GM23338 (cell line): Measurements from ENCODE around the gene ACBD3. TPM values are rescaled to one million over a fixed set of nuclear protein-coding genes. Genes with fewer than 3 reads are reported as not detected.

ENCODE experiments used
- ATAC-seq: fragments of 200-7000 bp; cut with Tn5 transposase; 3 replicates; pipeline ENCODE4 v1.9.1; 2020
- DNase-seq: peaks from one replicate; pipeline ENCODE4 v3.0.0-alpha.2; 2015; ENCODE audit warnings: low spot score
- H2AFZ ChIP-seq: fragments of 200-600 bp; sonication (generic); 2 replicates; pipeline ENCODE4 v1.8.0; 2016; ENCODE audit warnings: antibody characterized with exemption, mild to moderate bottlenecking, moderate library complexity
- H3F3A ChIP-seq: fragments of 200-600 bp; sonication (generic); replicated peaks from 2 replicates; pipeline ENCODE4 v1.8.0; 2017; ENCODE audit warnings: antibody characterized with exemption, mixed run types, low read depth
- H3K27ac ChIP-seq: fragments of 200-600 bp; sonication (generic); 2 replicates; pipeline ENCODE4 v1.6.1; 2016; ENCODE audit warnings: low read depth
- H3K27me3 ChIP-seq: fragments of 200-600 bp; sonication (generic); 2 replicates; pipeline ENCODE4 v1.8.0; 2016; ENCODE audit warnings: mild to moderate bottlenecking, mixed run types, moderate library complexity; ENCODE audit not compliant: insufficient read depth
- H3K36me3 ChIP-seq: fragments of 200-600 bp; sonication (generic); 2 replicates; pipeline ENCODE4 v1.8.0; 2016; ENCODE audit warnings: mild to moderate bottlenecking; ENCODE audit not compliant: insufficient read depth
- H3K4me1 ChIP-seq: fragments of 200-600 bp; sonication (generic); 2 replicates; pipeline ENCODE4 v1.8.0; 2016; ENCODE audit warnings: mild to moderate bottlenecking, moderate library complexity; ENCODE audit not compliant: insufficient read depth
- H3K4me2 ChIP-seq: fragments of 200-600 bp; sonication (generic); 2 replicates; pipeline ENCODE4 v1.7.1; 2017; ENCODE audit warnings: mixed run types
- H3K4me3 ChIP-seq: fragments of 200-600 bp; sonication (generic); 2 replicates; pipeline ENCODE4 v1.6.1; 2016; ENCODE audit warnings: mixed run types
- H3K79me2 ChIP-seq: fragments of 200-600 bp; sonication (generic); replicated peaks from 2 replicates; pipeline ENCODE4 v1.8.0; 2017; ENCODE audit warnings: mild to moderate bottlenecking; ENCODE audit not compliant: insufficient read depth
- H3K9me2 ChIP-seq: fragments of 200-600 bp; sonication (generic); 2 replicates; pipeline ENCODE4 v1.8.0; 2017; ENCODE audit not compliant: insufficient read depth
- H4K20me1 ChIP-seq: fragments of 200-600 bp; sonication (generic); replicated peaks from 2 replicates; pipeline ENCODE4 v1.8.0; 2017; ENCODE audit warnings: mild to moderate bottlenecking; ENCODE audit not compliant: insufficient read depth
- H3K27ac Mint-ChIP-seq: 2 replicates; pipeline ENCODE4 v1.8.0; 2020; ENCODE audit warnings: inconsistent platforms, mild to moderate bottlenecking, moderate library complexity, mixed read lengths
- H3K27me3 Mint-ChIP-seq: 3 replicates; pipeline ENCODE4 v1.8.0; 2022; ENCODE audit warnings: low read depth, mild to moderate bottlenecking, moderate library complexity, mixed read lengths, inconsistent platforms; ENCODE audit not compliant: insufficient read depth, poor library complexity
- H3K36me3 Mint-ChIP-seq: 3 replicates; pipeline ENCODE4 v1.8.0; 2021; ENCODE audit warnings: low read depth, mild to moderate bottlenecking, inconsistent platforms, moderate library complexity, mixed read lengths
- H3K4me1 Mint-ChIP-seq: 3 replicates; pipeline ENCODE4 v1.8.0; 2020; ENCODE audit warnings: mild to moderate bottlenecking, inconsistent platforms, mixed read lengths
- H3K4me3 Mint-ChIP-seq: 3 replicates; pipeline ENCODE4 v1.8.0; 2021; ENCODE audit warnings: moderate library complexity, mild to moderate bottlenecking, inconsistent platforms, mixed read lengths
- H3K9me3 Mint-ChIP-seq: 3 replicates; pipeline ENCODE4 v1.8.0; 2020; ENCODE audit warnings: moderate library complexity, mild to moderate bottlenecking, inconsistent platforms, mixed read lengths
- CREB1 ChIP-seq: fragments of 250-450 bp; sonication (Bioruptor Pico); IDR thresholded peaks from 2 replicates; pipeline ENCODE4 v1.5.0; 2020; ENCODE audit warnings: low read depth, mild to moderate bottlenecking, moderate library complexity
- EZH2 ChIP-seq: fragments of 200-600 bp; sonication (generic); IDR thresholded peaks from one replicate; pipeline ENCODE4 v1.8.0; 2017; ENCODE audit warnings: antibody characterized with exemption, mild to moderate bottlenecking, low read depth; ENCODE audit not compliant: unreplicated experiment
- EZH2phosphoT487 ChIP-seq: fragments of 200-600 bp; sonication (generic); IDR thresholded peaks from one replicate; pipeline ENCODE4 v1.8.1; 2018; ENCODE audit warnings: antibody characterized with exemption; ENCODE audit not compliant: unreplicated experiment
- JUNB ChIP-seq: IDR thresholded peaks from one replicate; pipeline ENCODE4 v1.6.1; 2016; ENCODE audit warnings: antibody characterized with exemption; ENCODE audit not compliant: unreplicated experiment
- NANOG ChIP-seq: IDR thresholded peaks from 2 replicates; pipeline ENCODE4 v1.6.1; 2016; ENCODE audit warnings: antibody characterized with exemption, borderline replicate concordance
- POLR2AphosphoS5 ChIP-seq: IDR thresholded peaks from 2 replicates; pipeline ENCODE4 v1.6.1; 2016; ENCODE audit warnings: antibody characterized with exemption, low read depth
- STAT1 ChIP-seq: IDR thresholded peaks from one replicate; pipeline ENCODE4 v1.6.1; 2016; ENCODE audit warnings: antibody characterized with exemption; ENCODE audit not compliant: unreplicated experiment
- ZNF114 ChIP-seq: fragments of 250-450 bp; sonication (Bioruptor Pico); IDR thresholded peaks from 2 replicates; pipeline ENCODE4 v1.5.0; 2020; ENCODE audit warnings: mild to moderate bottlenecking, moderate library complexity
- ZNF331 ChIP-seq: fragments of 250-450 bp; sonication (Bioruptor Pico); IDR thresholded peaks from 2 replicates; pipeline ENCODE4 v1.5.0; 2020; ENCODE audit warnings: low read depth, mild to moderate bottlenecking, moderate library complexity
- polyA plus RNA-seq: library from polyadenylated mRNA; unstranded; fragments of >200 nt; fragmentation: Nextera tagmentation; extraction: Ambion mirVana; gene quantifications from 2 replicates; pipeline ENCODE4 v1.2.1, GENCODE V29; 2016
- total RNA-seq: library from RNA; depleted of rRNA; stranded (reverse); fragments of >200 nt; shearing (Covaris generic); gene quantifications from 2 replicates; pipeline ENCODE4 v1.2.3, GENCODE V29; 2014
- TF ChIP-seq, protein P1 (sequence below): IDR thresholded peaks from 2 replicates; pipeline ENCODE4 v1.6.1; 2016; ENCODE audit warnings: antibody characterized with exemption
- TF ChIP-seq, protein P2 (sequence below): fragments of 250-450 bp; sonication (Bioruptor Pico); IDR thresholded peaks from 2 replicates; pipeline ENCODE4 v1.5.0; 2020; ENCODE audit warnings: mild to moderate bottlenecking, moderate library complexity
- TF ChIP-seq, protein P3 (sequence below): IDR thresholded peaks from one replicate; pipeline ENCODE4 v1.6.1; 2018; ENCODE audit warnings: antibody characterized with exemption; ENCODE audit not compliant: unreplicated experiment

ACBD3 gene
- total and polyA plus RNA-seq, 2 experiments from 2014 or later, result 17.1 to 36.2 TPM

DNA sequence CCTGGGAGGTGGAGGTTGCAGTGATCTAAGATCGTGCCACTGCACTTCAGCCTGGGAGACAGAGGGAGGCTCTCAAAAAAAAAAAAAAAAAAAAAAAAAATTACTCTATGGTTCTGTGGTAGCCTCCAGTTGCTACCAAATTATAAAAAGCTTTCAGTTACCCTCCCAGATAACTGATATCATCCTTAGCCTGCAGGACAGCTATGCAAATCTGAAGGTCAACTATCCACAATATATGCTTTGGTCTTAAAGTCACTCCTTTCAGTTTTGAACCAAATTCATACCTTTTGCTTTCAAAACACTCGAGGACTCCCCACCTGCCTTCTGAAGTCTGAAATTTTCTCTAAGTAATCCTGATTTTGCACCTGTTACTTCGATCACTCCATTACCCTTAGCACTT lies 40.1 kb upstream of the ACBD3 start:
- H3K36me3 Mint-ChIP-seq, result peaks cover 8% of the 10 kb centered on the region; the same call in 2 of the 3 replicates
- Histone ChIP-seq H4K20me1 (0 out of 2 replicates have a peak, but pooled peaks cover 6% of the 10 kb centered on the region), H3K79me2 (no peaks in the 10 kb centered on the region), H3K4me3 (no peak overlapping the region), H3F3A (peaks cover 9% of the 10 kb centered on the region; the same call in 1 of the 2 replicates), H3K9me2 (no peaks in the 10 kb centered on the region), H3K27ac (no peak overlapping the region), H3K27me3 (peaks cover 30% of the 10 kb centered on the region), H3K36me3 (0 out of 2 replicates have a peak, but pooled peaks cover 11% of the 10 kb centered on the region), H3K4me1 (no peaks in the 10 kb centered on the region; the same call in 1 of the 2 replicates), H3K4me2 (no peak overlapping the region), H2AFZ (no peak overlapping the region)
- no peaks in the 10 kb centered on the region for H3K9me3 Mint-ChIP-seq
- peaks cover 3% of the 10 kb centered on the region for H3K4me1 Mint-ChIP-seq
- DNase-seq (no peak), ATAC-seq (no peak)
- H3K4me3 Mint-ChIP-seq, result no peak overlapping the region
- TF ChIP-seq STAT1 (no peak), ZNF331 (CRISPR knock-in tag) (no peak), EZH2 (no peak), EZH2phosphoT487 (no peak), CREB1 (CRISPR knock-in tag) (no peak), NANOG (no peak), JUNB (no peak), ZNF114 (CRISPR knock-in tag) (no peak), POLR2AphosphoS5 (no peak)
- TF ChIP-seq, protein P1, sequence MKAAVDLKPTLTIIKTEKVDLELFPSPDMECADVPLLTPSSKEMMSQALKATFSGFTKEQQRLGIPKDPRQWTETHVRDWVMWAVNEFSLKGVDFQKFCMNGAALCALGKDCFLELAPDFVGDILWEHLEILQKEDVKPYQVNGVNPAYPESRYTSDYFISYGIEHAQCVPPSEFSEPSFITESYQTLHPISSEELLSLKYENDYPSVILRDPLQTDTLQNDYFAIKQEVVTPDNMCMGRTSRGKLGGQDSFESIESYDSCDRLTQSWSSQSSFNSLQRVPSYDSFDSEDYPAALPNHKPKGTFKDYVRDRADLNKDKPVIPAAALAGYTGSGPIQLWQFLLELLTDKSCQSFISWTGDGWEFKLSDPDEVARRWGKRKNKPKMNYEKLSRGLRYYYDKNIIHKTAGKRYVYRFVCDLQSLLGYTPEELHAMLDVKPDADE, result no peak
- TF ChIP-seq, protein P2, sequence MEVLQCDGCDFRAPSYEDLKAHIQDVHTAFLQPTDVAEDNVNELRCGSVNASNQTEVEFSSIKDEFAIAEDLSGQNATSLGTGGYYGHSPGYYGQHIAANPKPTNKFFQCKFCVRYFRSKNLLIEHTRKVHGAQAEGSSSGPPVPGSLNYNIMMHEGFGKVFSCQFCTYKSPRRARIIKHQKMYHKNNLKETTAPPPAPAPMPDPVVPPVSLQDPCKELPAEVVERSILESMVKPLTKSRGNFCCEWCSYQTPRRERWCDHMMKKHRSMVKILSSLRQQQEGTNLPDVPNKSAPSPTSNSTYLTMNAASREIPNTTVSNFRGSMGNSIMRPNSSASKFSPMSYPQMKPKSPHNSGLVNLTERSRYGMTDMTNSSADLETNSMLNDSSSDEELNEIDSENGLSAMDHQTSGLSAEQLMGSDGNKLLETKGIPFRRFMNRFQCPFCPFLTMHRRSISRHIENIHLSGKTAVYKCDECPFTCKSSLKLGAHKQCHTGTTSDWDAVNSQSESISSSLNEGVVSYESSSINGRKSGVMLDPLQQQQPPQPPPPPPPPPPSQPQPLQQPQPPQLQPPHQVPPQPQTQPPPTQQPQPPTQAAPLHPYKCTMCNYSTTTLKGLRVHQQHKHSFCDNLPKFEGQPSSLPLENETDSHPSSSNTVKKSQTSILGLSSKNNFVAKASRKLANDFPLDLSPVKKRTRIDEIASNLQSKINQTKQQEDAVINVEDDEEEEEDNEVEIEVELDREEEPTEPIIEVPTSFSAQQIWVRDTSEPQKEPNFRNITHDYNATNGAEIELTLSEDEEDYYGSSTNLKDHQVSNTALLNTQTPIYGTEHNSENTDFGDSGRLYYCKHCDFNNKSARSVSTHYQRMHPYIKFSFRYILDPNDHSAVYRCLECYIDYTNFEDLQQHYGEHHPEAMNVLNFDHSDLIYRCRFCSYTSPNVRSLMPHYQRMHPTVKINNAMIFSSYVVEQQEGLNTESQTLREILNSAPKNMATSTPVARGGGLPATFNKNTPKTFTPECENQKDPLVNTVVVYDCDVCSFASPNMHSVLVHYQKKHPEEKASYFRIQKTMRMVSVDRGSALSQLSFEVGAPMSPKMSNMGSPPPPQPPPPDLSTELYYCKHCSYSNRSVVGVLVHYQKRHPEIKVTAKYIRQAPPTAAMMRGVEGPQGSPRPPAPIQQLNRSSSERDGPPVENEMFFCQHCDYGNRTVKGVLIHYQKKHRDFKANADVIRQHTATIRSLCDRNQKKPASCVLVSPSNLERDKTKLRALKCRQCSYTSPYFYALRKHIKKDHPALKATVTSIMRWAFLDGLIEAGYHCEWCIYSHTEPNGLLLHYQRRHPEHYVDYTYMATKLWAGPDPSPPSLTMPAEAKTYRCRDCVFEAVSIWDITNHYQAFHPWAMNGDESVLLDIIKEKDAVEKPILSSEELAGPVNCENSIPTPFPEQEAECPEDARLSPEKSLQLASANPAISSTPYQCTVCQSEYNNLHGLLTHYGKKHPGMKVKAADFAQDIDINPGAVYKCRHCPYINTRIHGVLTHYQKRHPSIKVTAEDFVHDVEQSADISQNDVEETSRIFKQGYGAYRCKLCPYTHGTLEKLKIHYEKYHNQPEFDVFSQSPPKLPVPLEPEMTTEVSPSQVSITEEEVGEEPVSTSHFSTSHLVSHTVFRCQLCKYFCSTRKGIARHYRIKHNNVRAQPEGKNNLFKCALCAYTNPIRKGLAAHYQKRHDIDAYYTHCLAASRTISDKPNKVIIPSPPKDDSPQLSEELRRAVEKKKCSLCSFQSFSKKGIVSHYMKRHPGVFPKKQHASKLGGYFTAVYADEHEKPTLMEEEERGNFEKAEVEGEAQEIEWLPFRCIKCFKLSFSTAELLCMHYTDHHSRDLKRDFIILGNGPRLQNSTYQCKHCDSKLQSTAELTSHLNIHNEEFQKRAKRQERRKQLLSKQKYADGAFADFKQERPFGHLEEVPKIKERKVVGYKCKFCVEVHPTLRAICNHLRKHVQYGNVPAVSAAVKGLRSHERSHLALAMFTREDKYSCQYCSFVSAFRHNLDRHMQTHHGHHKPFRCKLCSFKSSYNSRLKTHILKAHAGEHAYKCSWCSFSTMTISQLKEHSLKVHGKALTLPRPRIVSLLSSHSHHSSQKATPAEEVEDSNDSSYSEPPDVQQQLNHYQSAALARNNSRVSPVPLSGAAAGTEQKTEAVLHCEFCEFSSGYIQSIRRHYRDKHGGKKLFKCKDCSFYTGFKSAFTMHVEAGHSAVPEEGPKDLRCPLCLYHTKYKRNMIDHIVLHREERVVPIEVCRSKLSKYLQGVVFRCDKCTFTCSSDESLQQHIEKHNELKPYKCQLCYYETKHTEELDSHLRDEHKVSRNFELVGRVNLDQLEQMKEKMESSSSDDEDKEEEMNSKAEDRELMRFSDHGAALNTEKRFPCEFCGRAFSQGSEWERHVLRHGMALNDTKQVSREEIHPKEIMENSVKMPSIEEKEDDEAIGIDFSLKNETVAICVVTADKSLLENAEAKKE, result no peak
- TF ChIP-seq, protein P3, sequence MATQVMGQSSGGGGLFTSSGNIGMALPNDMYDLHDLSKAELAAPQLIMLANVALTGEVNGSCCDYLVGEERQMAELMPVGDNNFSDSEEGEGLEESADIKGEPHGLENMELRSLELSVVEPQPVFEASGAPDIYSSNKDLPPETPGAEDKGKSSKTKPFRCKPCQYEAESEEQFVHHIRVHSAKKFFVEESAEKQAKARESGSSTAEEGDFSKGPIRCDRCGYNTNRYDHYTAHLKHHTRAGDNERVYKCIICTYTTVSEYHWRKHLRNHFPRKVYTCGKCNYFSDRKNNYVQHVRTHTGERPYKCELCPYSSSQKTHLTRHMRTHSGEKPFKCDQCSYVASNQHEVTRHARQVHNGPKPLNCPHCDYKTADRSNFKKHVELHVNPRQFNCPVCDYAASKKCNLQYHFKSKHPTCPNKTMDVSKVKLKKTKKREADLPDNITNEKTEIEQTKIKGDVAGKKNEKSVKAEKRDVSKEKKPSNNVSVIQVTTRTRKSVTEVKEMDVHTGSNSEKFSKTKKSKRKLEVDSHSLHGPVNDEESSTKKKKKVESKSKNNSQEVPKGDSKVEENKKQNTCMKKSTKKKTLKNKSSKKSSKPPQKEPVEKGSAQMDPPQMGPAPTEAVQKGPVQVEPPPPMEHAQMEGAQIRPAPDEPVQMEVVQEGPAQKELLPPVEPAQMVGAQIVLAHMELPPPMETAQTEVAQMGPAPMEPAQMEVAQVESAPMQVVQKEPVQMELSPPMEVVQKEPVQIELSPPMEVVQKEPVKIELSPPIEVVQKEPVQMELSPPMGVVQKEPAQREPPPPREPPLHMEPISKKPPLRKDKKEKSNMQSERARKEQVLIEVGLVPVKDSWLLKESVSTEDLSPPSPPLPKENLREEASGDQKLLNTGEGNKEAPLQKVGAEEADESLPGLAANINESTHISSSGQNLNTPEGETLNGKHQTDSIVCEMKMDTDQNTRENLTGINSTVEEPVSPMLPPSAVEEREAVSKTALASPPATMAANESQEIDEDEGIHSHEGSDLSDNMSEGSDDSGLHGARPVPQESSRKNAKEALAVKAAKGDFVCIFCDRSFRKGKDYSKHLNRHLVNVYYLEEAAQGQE, result no peak
- H3K27ac Mint-ChIP-seq, result no peak overlapping the region
- H3K27me3 Mint-ChIP-seq, result peaks cover 31% of the 10 kb centered on the region
